K562 (cell line): ENCODE measurements around the gene NUMB. TPM values are rescaled to one million over a fixed set of nuclear protein-coding genes. Genes with fewer than 3 reads are reported as not detected.

Source experiments
- ATAC-seq: fragments of 200-7000 bp; cut with Tn5 transposase; 3 replicates; pipeline ENCODE4 v1.9.1; 2020; ENCODE audit warnings: moderate library complexity
- BruUV-seq: library from RNA; stranded (reverse); fragments of 400-500 nt; replicated peaks from 2 replicates; lab custom pipeline; 2021; lab: Mats Ljungman, UMichigan
- CTCF ChIA-PET: fragments of 300-600 bp; formaldehyde crosslinking; extraction: SDS; loops from one replicate; lab custom pipeline; 2021; ENCODE audit warnings: low intra/inter-chr PET ratio; lab: Yijun Ruan, JAX
- POLR2A ChIA-PET: fragments of 300-600, 350-650 bp; sonication (Branson Sonifier 250); formaldehyde crosslinking; extraction: SDS; loops from one replicate; lab custom pipeline; 2021; ENCODE audit warnings: antibody characterized with exemption, inconsistent platforms; lab: Yijun Ruan, JAX
- DNase-seq, 4 experiments: peaks; one replicate each; pipeline versions ENCODE4 v3.0.0 to v3.0.0-alpha.2; 2011 to 2018; ENCODE audit warnings: low spot score in 3 of 4, mixed read lengths in 3 of 4; ENCODE audit errors: extremely low read depth in 1 of 4
- FAIRE-seq: peaks from 2 replicates; lab custom pipeline; 2011; peaks lifted over from hg19 to GRCh38; lab: Jason Lieb, UNC
- H2AFZ ChIP-seq: 2 replicates; pipeline ENCODE4 v1.6.0; 2011; ENCODE audit warnings: low read depth, low read length, control low read depth, inconsistent platforms
- H3K27ac ChIP-seq: fragments of 200-600 bp; 3 replicates; pipeline ENCODE4 v1.8.0; 2011; ENCODE audit warnings: low read depth, mild to moderate bottlenecking, control low read depth, inconsistent platforms, low read length, moderate library complexity, mixed read lengths; ENCODE audit errors: extremely low read depth
- H3K27me3 ChIP-seq, 2 experiments: fragments of 300-600 bp in 1 of 2; 2 replicates in 1 of 2; 3 replicates in 1 of 2; pipeline versions ENCODE4 v1.6.0 to v1.8.0; 2011; ENCODE audit warnings: inconsistent platforms in 2 of 2, low read length in 2 of 2, mild to moderate bottlenecking in 1 of 2, mixed read lengths in 1 of 2, moderate library complexity in 1 of 2; ENCODE audit not compliant: control insufficient read depth in 2 of 2, insufficient read depth in 2 of 2
- H3K36me3 ChIP-seq: fragments of 300-600 bp; 3 replicates; pipeline ENCODE4 v1.8.0; 2011; ENCODE audit warnings: mild to moderate bottlenecking, low read length, inconsistent platforms; ENCODE audit not compliant: control insufficient read depth, insufficient read depth
- H3K4me1 ChIP-seq, 2 experiments: fragments of 200-600 bp in 1 of 2; replicated peaks in 1 of 2; 2 replicates in 1 of 2; 3 replicates in 1 of 2; pipeline versions ENCODE4 v1.5.1 to v1.8.0; 2011; ENCODE audit warnings: inconsistent platforms in 2 of 2, low read length in 2 of 2, mild to moderate bottlenecking in 1 of 2, mixed read lengths in 1 of 2, moderate library complexity in 1 of 2; ENCODE audit not compliant: control insufficient read depth in 2 of 2, insufficient read depth in 2 of 2
- H3K4me2 ChIP-seq: 2 replicates; pipeline ENCODE4 v1.6.1; 2011; ENCODE audit warnings: low read length, control low read depth, inconsistent platforms, mixed read lengths; ENCODE audit not compliant: insufficient read depth
- H3K4me3 ChIP-seq: fragments of 200-600 bp; sonication (generic), shearing (Covaris generic); 2 replicates; pipeline ENCODE4 v1.5.1; 2016; ENCODE audit warnings: control low read depth, inconsistent platforms
- H3K79me2 ChIP-seq: fragments of 200-600 bp; 3 replicates; pipeline ENCODE4 v1.8.0; 2011; ENCODE audit warnings: low read length, inconsistent platforms; ENCODE audit not compliant: control insufficient read depth, insufficient read depth
- H3K9ac ChIP-seq, 2 experiments: 2 replicates each; pipeline versions ENCODE4 v1.6.0 to v1.6.1; 2011; ENCODE audit warnings: low read depth in 2 of 2, low read length in 2 of 2, control low read depth in 1 of 2, inconsistent platforms in 1 of 2, mild to moderate bottlenecking in 1 of 2, mixed read lengths in 1 of 2; ENCODE audit not compliant: insufficient read depth in 1 of 2
- H3K9me1 ChIP-seq: one replicate; pipeline ENCODE4 v1.6.0; 2011; ENCODE audit warnings: inconsistent platforms, mild to moderate bottlenecking, low read length, moderate library complexity; ENCODE audit not compliant: control insufficient read depth, insufficient read depth
- H3K9me3 ChIP-seq: replicated peaks from 2 replicates; pipeline ENCODE4 v1.5.1; 2011; ENCODE audit warnings: low read depth, low read length, inconsistent platforms; ENCODE audit not compliant: control insufficient read depth, insufficient read depth
- H4K20me1 ChIP-seq: replicated peaks from 2 replicates; pipeline ENCODE4 v1.6.1; 2011; ENCODE audit warnings: low read length, inconsistent platforms, mixed read lengths; ENCODE audit not compliant: control insufficient read depth, insufficient read depth
- BDP1 ChIP-seq: IDR thresholded peaks from 3 replicates; pipeline ENCODE4 v1.6.1; 2011; ENCODE audit not compliant: insufficient read length, insufficient read depth
- CCNT2 ChIP-seq: IDR thresholded peaks from 2 replicates; pipeline ENCODE4 v1.6.1; 2011; ENCODE audit warnings: borderline replicate concordance, low read depth, mild to moderate bottlenecking, moderate library complexity, mixed read lengths, low read length; ENCODE audit not compliant: insufficient read length; ENCODE audit errors: extremely low read depth
- DIDO1 ChIP-seq: fragments of 450-650 bp; IDR thresholded peaks from 2 replicates; pipeline ENCODE4 v1.6.1; 2016; ENCODE audit warnings: low read depth, missing biosample characterization, missing genetic modification characterization
- PHTF2 ChIP-seq: fragments of 250-450 bp; sonication (Bioruptor Pico); IDR thresholded peaks from 2 replicates; pipeline ENCODE4 v1.5.0; 2021; ENCODE audit warnings: mild to moderate bottlenecking
- POLR2A ChIP-seq: fragments of 450-650 bp; conservative IDR thresholded peaks from 2 replicates; pipeline ENCODE4 v1.6.1; 2016
- TBL1XR1 ChIP-seq, 2 experiments: IDR thresholded peaks; 2 replicates each; pipeline ENCODE4 v1.6.1; 2012; ENCODE audit warnings: improper control_type of control experiment in 2 of 2, low read length in 2 of 2, mild to moderate bottlenecking in 1 of 2
- THRAP3 ChIP-seq: fragments of 450-650 bp; IDR thresholded peaks from 2 replicates; pipeline ENCODE4 v1.6.1; 2016; ENCODE audit warnings: mild to moderate bottlenecking, inconsistent platforms, borderline replicate concordance
- XRCC4 ChIP-seq: IDR thresholded peaks from one replicate; pipeline ENCODE4 v1.6.1; 2011; ENCODE audit not compliant: insufficient read depth, insufficient read length; ENCODE audit errors: extremely low read depth
- ZFP36 ChIP-seq: fragments of 150-350 bp; IDR thresholded peaks from 2 replicates; pipeline ENCODE4 v1.6.1; 2018; ENCODE audit warnings: low read length, low read depth; ENCODE audit not compliant: partially characterized antibody
- WGBS: fragments of 100-300 bp; shearing (Covaris generic); methylation state at CpG from one replicate; pipeline ENCODE4 v1.1.6; 2016; ENCODE audit warnings: low coverage, mixed read lengths; ENCODE audit not compliant: insufficient coverage; ENCODE audit errors: missing lambda C conversion rate; 5-methylcytosine and 5-hydroxymethylcytosine counted together
- in situ Hi-C: fragments of 300-500 bp; cut with MboI; formaldehyde crosslinking; loops from 4 replicates; pipeline ENCODE4 v1.15.0; 2018; ENCODE audit warnings: inconsistent platforms, mixed read lengths
- intact Hi-C: fragments of 100-400 bp; cut with micrococcal nuclease; formaldehyde crosslinking; loops from 2 replicates; pipeline ENCODE4 v1.14.2; 2022
- polyA plus RNA-seq, 8 experiments: library from polyadenylated mRNA; depleted of rRNA in 4 of 8; stranded (reverse) in 5 of 8; unstranded in 3 of 8; fragments of >200 nt; fragmentation: Nextera tagmentation in 2 of 8; fragmentation: Illumina TruSeq in 1 of 8; extraction: Ambion mirVana in 2 of 8; extraction: Trizol in 1 of 8; gene quantifications; 2 replicates each; pipeline versions ENCODE4 v1.2.1 to v1.2.3, GENCODE V29; 2011 to 2014; ENCODE audit warnings: inconsistent platforms in 1 of 8, missing spikeins in 1 of 8
- total RNA-seq, 7 experiments: library from RNA; depleted of rRNA in 6 of 7; stranded (reverse); fragments of >200 nt in 6 of 7; fragmentation: Illumina TruSeq in 2 of 7; extraction: Trizol in 2 of 7; gene quantifications; 2 replicates each; pipeline versions ENCODE4 v1.2.1 to v1.2.3, GENCODE V29; 2011 to 2021; ENCODE audit warnings: low replicate concordance in 1 of 7

The NUMB gene
- total and polyA plus RNA-seq, 9 of the 15 experiments (the other 6 are each of a cell fraction or from before 2014, with no cell fraction given) = 13.5 to 54.0 (median 32.3) TPM

DNA sequence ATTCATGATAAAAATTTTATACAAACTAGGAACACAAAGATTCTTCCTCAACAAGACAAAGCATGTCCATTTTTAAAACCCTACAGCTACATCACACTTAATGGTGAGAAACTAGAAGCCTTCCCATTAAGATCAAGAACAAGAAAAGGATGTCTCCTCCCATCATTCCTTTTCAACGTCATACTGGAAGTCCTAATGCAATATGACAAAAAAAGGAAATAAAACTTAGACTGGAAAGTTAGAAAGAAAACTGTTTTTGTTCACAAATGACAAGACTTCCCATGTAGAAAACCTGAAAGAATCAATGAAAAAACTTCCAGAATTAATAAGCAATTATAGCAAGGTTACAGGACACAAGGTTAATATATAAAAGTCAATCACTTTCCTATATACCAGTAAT is 82.5 kb downstream of the NUMB start:
- no peak for ATAC-seq
- intact Hi-C loops (no loop called here), in situ Hi-C loops (no loop called here)
- Histone ChIP-seq H3K9me1 (no peaks in the 10 kb centered on the region), H3K27me3 (no peaks in the 10 kb centered on the region), H3K4me3 (no peak overlapping the region), H3K27ac (no peak overlapping the region), H3K9me3 (no peaks in the 10 kb centered on the region), H2AFZ (no peak overlapping the region), H3K9ac (no peak overlapping the region), H3K4me2 (no peak overlapping the region), H3K36me3 (no peaks in the 10 kb centered on the region; the same call in 2 of the 3 replicates), H3K79me2 (peaks cover 23% of the 10 kb centered on the region), H3K4me1 (no peaks in the 10 kb centered on the region), H4K20me1 (no peaks in the 10 kb centered on the region)
- CTCF ChIA-PET = no interaction called here
- 89% methylated on average over 1 of the region's 1 CpG for WGBS
- TF ChIP-seq THRAP3 = no peak
- TF ChIP-seq POLR2A = no peak
- no peak for TF ChIP-seq XRCC4
- TF ChIP-seq CCNT2 = no peak
- no peak for TF ChIP-seq TBL1XR1 (IDR thresholded peaks at IDR 0.05; ENCODE audit: low read length in 2 of 2)
- no peak for TF ChIP-seq BDP1
- TF ChIP-seq DIDO1 = no peak
- no peak for TF ChIP-seq PHTF2 (CRISPR knock-in tag)
- TF ChIP-seq ZFP36 = no peak
- FAIRE-seq = no peak
- BruUV-seq = no TSS peak
- POLR2A ChIA-PET = no interaction called here
- DNase-seq = no peak
